ENCODE measurements around the gene FOXK2. TPM values are rescaled to one million over a fixed set of nuclear protein-coding genes. Genes with fewer than 3 reads are reported as not detected.
A peak's percentile ranks its signal among the peaks of the same experiment; 100 is the strongest.
"Not testable (repeated sequence)": the region's sequence is repeated elsewhere in the genome, so short reads cannot be mapped to it uniquely, and the experiment has no call there.

Gene FOXK2
- total RNA-seq, 1 donor from 2014 or later: 95.7 TPM

DNA sequence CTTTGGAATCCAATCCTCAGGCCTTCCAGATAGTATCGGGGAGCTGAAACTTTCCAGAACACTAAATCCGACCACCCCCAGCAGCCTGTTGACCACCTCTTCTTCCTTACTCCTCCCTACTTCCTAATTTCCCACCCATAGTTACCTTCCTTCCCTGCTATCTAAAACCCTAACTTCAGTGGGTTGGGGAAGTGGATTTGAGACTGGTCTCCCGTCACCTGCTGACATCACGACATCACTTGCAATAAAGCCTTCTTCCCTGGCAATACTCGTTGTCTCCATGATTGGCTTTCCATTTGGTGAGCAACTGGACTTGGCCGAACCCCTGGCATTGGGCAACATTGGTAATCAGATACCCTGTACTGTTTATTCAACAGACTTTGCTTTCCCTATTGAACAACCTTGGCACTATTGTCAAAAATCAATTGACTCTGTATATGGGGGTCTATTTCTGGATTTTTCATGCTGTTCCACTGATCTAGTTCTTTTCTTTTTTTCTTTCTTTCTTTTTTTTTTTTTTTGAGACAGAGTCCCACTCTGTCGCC is 11.8 kb upstream of the FOXK2 start:
- H3K27ac Mint-ChIP-seq (ENCODE audit: unreplicated experiment): no peak overlapping the region
- TF ChIP-seq, protein P1, sequence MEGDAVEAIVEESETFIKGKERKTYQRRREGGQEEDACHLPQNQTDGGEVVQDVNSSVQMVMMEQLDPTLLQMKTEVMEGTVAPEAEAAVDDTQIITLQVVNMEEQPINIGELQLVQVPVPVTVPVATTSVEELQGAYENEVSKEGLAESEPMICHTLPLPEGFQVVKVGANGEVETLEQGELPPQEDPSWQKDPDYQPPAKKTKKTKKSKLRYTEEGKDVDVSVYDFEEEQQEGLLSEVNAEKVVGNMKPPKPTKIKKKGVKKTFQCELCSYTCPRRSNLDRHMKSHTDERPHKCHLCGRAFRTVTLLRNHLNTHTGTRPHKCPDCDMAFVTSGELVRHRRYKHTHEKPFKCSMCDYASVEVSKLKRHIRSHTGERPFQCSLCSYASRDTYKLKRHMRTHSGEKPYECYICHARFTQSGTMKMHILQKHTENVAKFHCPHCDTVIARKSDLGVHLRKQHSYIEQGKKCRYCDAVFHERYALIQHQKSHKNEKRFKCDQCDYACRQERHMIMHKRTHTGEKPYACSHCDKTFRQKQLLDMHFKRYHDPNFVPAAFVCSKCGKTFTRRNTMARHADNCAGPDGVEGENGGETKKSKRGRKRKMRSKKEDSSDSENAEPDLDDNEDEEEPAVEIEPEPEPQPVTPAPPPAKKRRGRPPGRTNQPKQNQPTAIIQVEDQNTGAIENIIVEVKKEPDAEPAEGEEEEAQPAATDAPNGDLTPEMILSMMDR (IDR thresholded peaks at IDR 0.05; ENCODE audit: partially characterized antibody, unreplicated experiment): no peak
- no peaks in the 10 kb centered on the region for H3K4me1 Mint-ChIP-seq (ENCODE audit: low read depth, unreplicated experiment)
- H3K9me3 Mint-ChIP-seq (ENCODE audit: unreplicated experiment): no peaks in the 10 kb centered on the region
- no peak overlapping the region for H3K4me3 Mint-ChIP-seq (ENCODE audit: unreplicated experiment)
- no peaks in the 10 kb centered on the region for H3K27me3 Mint-ChIP-seq (ENCODE audit: unreplicated experiment)
- no peaks in the 10 kb centered on the region for H3K36me3 Mint-ChIP-seq (ENCODE audit: unreplicated experiment)
- DNase-seq: no peak

DNA sequence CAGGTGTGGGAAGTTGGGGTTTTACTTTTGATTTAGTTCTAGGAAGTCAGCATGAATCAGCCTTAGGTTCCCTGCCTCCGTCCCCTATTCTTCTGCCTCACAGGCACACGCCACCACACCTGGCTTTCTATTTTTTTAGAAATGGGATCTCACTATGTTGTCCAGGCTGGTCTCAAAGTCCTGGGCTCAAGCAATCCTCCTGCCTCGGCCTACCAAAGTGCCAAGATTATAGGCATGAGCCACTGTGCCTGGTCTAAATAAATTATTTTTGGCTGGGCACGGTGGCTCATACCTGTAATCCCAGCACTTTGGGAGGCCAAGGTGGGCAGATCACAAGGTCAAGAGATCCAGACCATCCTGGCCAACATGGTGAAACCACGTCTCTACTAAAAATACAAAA is 7.9 kb upstream of the FOXK2 start:
- not testable (repeated sequence) for DNase-seq; H3K27me3 Mint-ChIP-seq (ENCODE audit: unreplicated experiment); H3K4me3 Mint-ChIP-seq (ENCODE audit: unreplicated experiment); H3K36me3 Mint-ChIP-seq (ENCODE audit: unreplicated experiment); H3K9me3 Mint-ChIP-seq (ENCODE audit: unreplicated experiment); H3K4me1 Mint-ChIP-seq (ENCODE audit: low read depth, unreplicated experiment); H3K27ac Mint-ChIP-seq (ENCODE audit: unreplicated experiment)

DNA sequence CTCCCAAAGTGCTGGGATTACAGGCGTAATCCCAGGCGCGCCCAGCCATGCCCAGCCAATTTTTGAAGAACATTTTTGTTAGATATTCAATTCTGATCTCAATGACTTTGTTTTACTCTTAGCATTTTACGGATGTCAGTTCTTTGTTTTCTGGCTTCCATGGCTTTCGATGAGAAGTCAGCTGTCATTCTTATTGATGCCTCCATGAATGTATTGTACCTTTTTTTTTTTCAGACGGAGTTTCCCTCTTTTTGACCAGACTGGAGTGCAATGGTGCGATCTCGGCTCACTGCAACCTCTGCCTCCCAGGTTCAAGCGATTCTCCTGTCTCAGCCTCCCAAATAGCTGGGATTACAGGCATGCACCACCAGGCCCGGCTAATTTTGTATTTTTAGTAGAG is 5.7 kb upstream of the FOXK2 start:
- H3K27ac Mint-ChIP-seq (ENCODE audit: unreplicated experiment); H3K4me3 Mint-ChIP-seq (ENCODE audit: unreplicated experiment); DNase-seq; H3K4me1 Mint-ChIP-seq (ENCODE audit: low read depth, unreplicated experiment); H3K9me3 Mint-ChIP-seq (ENCODE audit: unreplicated experiment); H3K36me3 Mint-ChIP-seq (ENCODE audit: unreplicated experiment); H3K27me3 Mint-ChIP-seq (ENCODE audit: unreplicated experiment): not testable (repeated sequence)

DNA sequence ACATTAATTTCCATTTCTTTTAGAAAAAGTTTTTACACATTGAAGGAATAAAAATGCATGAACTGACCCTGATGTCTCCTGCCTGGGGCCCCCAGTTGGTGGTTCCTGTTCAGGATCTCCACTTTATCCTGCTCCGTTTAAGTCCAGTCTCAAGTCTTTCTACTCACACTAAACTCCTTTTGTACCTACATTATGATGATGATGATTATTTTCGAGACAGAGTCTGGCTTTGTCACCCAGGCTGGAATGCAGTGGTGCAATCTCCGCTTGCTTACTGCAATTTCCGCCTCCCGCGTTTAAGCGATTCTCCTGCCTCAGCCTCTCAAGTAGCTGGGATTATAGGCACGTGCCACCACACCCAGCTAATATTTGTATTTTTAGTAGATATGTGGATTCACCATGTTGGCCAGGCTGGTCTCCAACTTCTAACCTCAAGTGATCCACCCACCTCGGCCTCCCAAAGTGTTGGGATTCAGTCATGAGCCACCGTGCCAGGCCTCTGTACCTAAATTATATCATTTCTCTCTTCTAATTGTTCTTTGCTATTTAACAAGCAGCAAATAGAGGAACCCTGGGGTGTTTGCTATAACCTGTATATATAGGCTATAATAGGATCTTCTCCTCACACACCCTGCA is 2.2 kb upstream of the FOXK2 start:
- H3K27me3 Mint-ChIP-seq (ENCODE audit: unreplicated experiment): peaks cover 3% of the 10 kb centered on the region
- no peak overlapping the region for H3K4me3 Mint-ChIP-seq (ENCODE audit: unreplicated experiment)
- no peak overlapping the region for H3K27ac Mint-ChIP-seq (ENCODE audit: unreplicated experiment)
- DNase-seq: no peak
- peaks cover 3% of the 10 kb centered on the region for H3K9me3 Mint-ChIP-seq (ENCODE audit: unreplicated experiment)
- TF ChIP-seq, protein P1 (IDR thresholded peaks at IDR 0.05; ENCODE audit: partially characterized antibody, unreplicated experiment): no peak
- H3K4me1 Mint-ChIP-seq (ENCODE audit: low read depth, unreplicated experiment): peaks cover 3% of the 10 kb centered on the region
- H3K36me3 Mint-ChIP-seq (ENCODE audit: unreplicated experiment): peaks cover 8% of the 10 kb centered on the region

DNA sequence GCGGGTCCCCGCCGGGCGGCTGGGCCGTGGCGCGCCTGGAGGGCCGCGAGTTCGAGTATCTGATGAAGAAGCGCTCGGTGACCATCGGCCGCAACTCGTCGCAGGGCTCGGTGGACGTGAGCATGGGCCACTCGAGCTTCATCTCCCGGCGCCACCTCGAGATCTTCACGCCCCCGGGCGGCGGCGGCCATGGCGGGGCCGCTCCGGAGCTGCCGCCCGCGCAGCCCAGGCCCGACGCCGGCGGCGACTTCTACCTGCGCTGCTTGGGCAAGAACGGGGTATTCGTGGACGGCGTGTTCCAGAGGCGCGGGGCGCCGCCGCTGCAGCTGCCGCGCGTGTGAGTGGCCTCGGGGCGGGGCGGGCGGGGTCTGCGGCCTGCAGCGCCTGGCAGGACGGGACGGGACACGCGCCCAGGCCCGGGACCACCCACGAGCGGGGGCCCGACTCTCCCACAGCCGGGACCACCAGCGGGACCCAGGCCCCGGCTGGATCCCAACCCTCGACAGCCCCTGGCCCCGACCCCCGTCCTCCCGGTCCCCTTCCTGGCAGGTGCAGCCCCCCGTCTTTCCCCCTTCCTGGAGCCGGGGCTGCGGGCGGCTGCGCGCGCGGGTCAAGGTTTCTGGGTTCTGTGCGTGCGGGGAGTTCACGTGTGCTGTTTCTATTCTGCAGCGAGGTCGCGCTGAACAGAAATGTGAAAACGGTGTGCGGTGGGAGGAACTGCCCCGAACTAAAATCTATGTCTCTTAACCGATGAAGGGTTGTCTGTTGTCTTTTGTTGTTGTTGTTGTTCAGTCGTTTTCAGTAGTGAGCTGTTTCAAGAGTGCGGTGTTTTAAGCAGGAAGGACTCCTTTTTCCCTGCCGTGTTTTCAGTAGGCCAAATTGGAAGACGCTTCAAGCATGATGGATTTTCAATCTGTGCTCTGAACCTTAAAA is 705 bp downstream of the FOXK2 start:
- TF ChIP-seq, protein P1 (IDR thresholded peaks at IDR 0.05; ENCODE audit: partially characterized antibody, unreplicated experiment): no peak
- peaks cover 3% of the 10 kb centered on the region for H3K27me3 Mint-ChIP-seq (ENCODE audit: unreplicated experiment)
- H3K4me1 Mint-ChIP-seq (ENCODE audit: low read depth, unreplicated experiment): peaks cover 14% of the 10 kb centered on the region
- DNase-seq: peak; percentile 45
- no peaks in the 10 kb centered on the region for H3K36me3 Mint-ChIP-seq (ENCODE audit: unreplicated experiment)
- peak overlapping the region; percentile 93 for H3K4me3 Mint-ChIP-seq (ENCODE audit: unreplicated experiment)
- peak overlapping the region; percentile 85 for H3K27ac Mint-ChIP-seq (ENCODE audit: unreplicated experiment)
- H3K9me3 Mint-ChIP-seq (ENCODE audit: unreplicated experiment): peaks cover 3% of the 10 kb centered on the region
